Astrocyte (in vitro differentiated cells and primary cell): Measurements from ENCODE around the gene LIN7B. TPM values are rescaled to one million over a fixed set of nuclear protein-coding genes. Genes with fewer than 3 reads are reported as not detected.

Experiments used
- DNase-seq: peaks from one replicate; pipeline ENCODE4 v3.0.0-alpha.2; 2010; ENCODE audit warnings: low read depth
- FAIRE-seq: peaks from 2 replicates; lab custom pipeline; 2011; peaks lifted over from hg19 to GRCh38; lab: Jason Lieb, UNC
- H2AFZ ChIP-seq: 2 replicates; pipeline ENCODE4 v1.6.0; 2012; ENCODE audit warnings: low read depth, low read length, inconsistent platforms
- H3K27ac ChIP-seq: 2 replicates; pipeline ENCODE4 v1.5.1; 2011; ENCODE audit warnings: low read depth, low read length, inconsistent platforms
- H3K27me3 ChIP-seq: 2 replicates; pipeline ENCODE4 v1.6.0; 2011; ENCODE audit warnings: low read length, inconsistent platforms; ENCODE audit not compliant: insufficient read depth
- H3K36me3 ChIP-seq: 2 replicates; pipeline ENCODE4 v1.5.1; 2011; ENCODE audit warnings: low read length, inconsistent platforms; ENCODE audit not compliant: insufficient read depth
- H3K4me1 ChIP-seq: 2 replicates; pipeline ENCODE4 v1.5.1; 2011; ENCODE audit warnings: low read length, inconsistent platforms; ENCODE audit not compliant: insufficient read depth
- H3K4me2 ChIP-seq: 2 replicates; pipeline ENCODE4 v1.6.0; 2012; ENCODE audit warnings: low read length, inconsistent platforms
- H3K4me3 ChIP-seq: 2 replicates; pipeline ENCODE4 v1.5.1; 2011; ENCODE audit warnings: low read depth, mild to moderate bottlenecking, low read length, inconsistent platforms; ENCODE audit not compliant: insufficient read depth
- H3K79me2 ChIP-seq: 2 replicates; pipeline ENCODE4 v1.6.0; 2012; ENCODE audit warnings: mild to moderate bottlenecking, low read length, inconsistent platforms; ENCODE audit not compliant: insufficient read depth
- H3K9ac ChIP-seq: 2 replicates; pipeline ENCODE4 v1.6.0; 2012; ENCODE audit warnings: mild to moderate bottlenecking, low read length, inconsistent platforms
- H3K9me3 ChIP-seq: 2 replicates; pipeline ENCODE4 v1.5.1; 2012; ENCODE audit warnings: low read depth, mild to moderate bottlenecking, low read length, inconsistent platforms; ENCODE audit not compliant: insufficient read depth
- H4K20me1 ChIP-seq: 2 replicates; pipeline ENCODE4 v1.6.0; 2012; ENCODE audit warnings: low read length, inconsistent platforms; ENCODE audit not compliant: insufficient read depth
- H3K27ac Mint-ChIP-seq: one replicate; pipeline ENCODE4 v1.8.0; 2021; ENCODE audit warnings: mild to moderate bottlenecking, mixed read lengths; ENCODE audit not compliant: unreplicated experiment
- H3K27me3 Mint-ChIP-seq: one replicate; pipeline ENCODE4 v1.8.0; 2021; ENCODE audit warnings: low read depth, mixed read lengths; ENCODE audit not compliant: unreplicated experiment
- H3K36me3 Mint-ChIP-seq: one replicate; pipeline ENCODE4 v1.8.0; 2021; ENCODE audit warnings: low read depth, mixed read lengths; ENCODE audit not compliant: unreplicated experiment
- H3K4me1 Mint-ChIP-seq: one replicate; pipeline ENCODE4 v1.8.0; 2021; ENCODE audit warnings: low read depth, mixed read lengths; ENCODE audit not compliant: unreplicated experiment
- H3K4me3 Mint-ChIP-seq: one replicate; pipeline ENCODE4 v1.8.0; 2021; ENCODE audit warnings: mild to moderate bottlenecking, moderate library complexity, mixed read lengths; ENCODE audit not compliant: unreplicated experiment
- H3K9me3 Mint-ChIP-seq: one replicate; pipeline ENCODE4 v1.8.0; 2021; ENCODE audit warnings: mild to moderate bottlenecking, mixed read lengths; ENCODE audit not compliant: unreplicated experiment
- EZH2 ChIP-seq: IDR thresholded peaks from 2 replicates; pipeline ENCODE4 v1.6.1; 2012; ENCODE audit warnings: mild to moderate bottlenecking, low read length, inconsistent platforms; ENCODE audit not compliant: insufficient read depth
- total RNA-seq: library from RNA; stranded (reverse); gene quantifications from 2 replicates; pipeline ENCODE4 v1.2.1, GENCODE V29; 2021
- TF ChIP-seq, protein P1 (sequence below): IDR thresholded peaks from 2 replicates; pipeline ENCODE4 v1.5.1; 2011; ENCODE audit warnings: low read depth, mild to moderate bottlenecking, inconsistent platforms, low read length, moderate library complexity; ENCODE audit not compliant: insufficient read depth

The LIN7B gene
- total RNA-seq, 1 donor from 2014 or later: 8.9 TPM

DNA sequence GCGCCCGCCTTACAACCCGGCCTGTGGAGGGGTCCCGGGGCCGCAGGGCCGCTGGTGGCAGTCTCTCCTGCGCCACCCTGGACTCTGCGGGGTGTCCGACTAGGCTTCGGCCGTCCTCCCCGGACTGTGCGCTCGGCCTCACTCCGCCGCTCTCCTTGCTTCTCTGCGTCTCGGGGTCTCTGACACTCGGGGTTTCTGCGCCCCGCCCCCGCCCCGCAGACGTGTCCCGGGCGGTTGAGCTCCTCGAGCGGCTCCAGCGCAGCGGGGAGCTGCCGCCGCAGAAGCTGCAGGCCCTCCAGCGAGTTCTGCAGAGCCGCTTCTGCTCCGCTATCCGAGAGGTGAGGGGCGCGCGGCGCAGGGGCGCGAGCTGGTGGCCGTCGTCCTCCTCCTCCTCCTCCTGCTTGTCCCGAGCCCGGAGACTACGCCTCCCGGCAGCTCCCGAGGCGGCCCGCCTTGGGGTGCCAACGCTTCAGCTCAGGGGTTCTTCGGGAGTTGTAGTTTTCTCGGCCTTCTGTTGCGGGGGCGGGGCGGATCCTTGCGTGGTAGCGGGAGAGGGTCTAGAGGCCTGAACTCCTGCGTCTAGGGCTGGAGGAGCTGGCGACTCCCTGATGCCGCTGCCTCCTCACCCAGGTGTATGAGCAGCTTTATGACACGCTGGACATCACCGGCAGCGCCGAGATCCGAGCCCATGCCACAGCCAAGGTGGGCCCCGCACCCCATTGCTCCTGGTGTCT is 627 bp downstream of the LIN7B start:
- Histone ChIP-seq H3K79me2 (no peaks in the 10 kb centered on the region), H3K27me3 (no peaks in the 10 kb centered on the region), H3K27ac (no peak overlapping the region), H3K4me2 (peak overlapping the region; percentile 95), H3K4me1 (peaks cover 24% of the 10 kb centered on the region), H3K36me3 (peaks cover 2% of the 10 kb centered on the region), H3K9ac (peak overlapping the region; percentile 72), H4K20me1 (peaks cover 25% of the 10 kb centered on the region), H3K4me3 (peak overlapping the region; percentile 70), H2AFZ (peak overlapping the region; percentile 75), H3K9me3 (no peaks in the 10 kb centered on the region)
- Mint-ChIP-seq H3K4me3 (peak overlapping the region; percentile 87), H3K27me3 (no peaks in the 10 kb centered on the region), H3K27ac (no peak overlapping the region), H3K9me3 (peaks cover 2% of the 10 kb centered on the region), H3K4me1 (peaks cover 17% of the 10 kb centered on the region), H3K36me3 (peaks cover 12% of the 10 kb centered on the region)
- TF ChIP-seq, protein P1, sequence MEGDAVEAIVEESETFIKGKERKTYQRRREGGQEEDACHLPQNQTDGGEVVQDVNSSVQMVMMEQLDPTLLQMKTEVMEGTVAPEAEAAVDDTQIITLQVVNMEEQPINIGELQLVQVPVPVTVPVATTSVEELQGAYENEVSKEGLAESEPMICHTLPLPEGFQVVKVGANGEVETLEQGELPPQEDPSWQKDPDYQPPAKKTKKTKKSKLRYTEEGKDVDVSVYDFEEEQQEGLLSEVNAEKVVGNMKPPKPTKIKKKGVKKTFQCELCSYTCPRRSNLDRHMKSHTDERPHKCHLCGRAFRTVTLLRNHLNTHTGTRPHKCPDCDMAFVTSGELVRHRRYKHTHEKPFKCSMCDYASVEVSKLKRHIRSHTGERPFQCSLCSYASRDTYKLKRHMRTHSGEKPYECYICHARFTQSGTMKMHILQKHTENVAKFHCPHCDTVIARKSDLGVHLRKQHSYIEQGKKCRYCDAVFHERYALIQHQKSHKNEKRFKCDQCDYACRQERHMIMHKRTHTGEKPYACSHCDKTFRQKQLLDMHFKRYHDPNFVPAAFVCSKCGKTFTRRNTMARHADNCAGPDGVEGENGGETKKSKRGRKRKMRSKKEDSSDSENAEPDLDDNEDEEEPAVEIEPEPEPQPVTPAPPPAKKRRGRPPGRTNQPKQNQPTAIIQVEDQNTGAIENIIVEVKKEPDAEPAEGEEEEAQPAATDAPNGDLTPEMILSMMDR: no peak
- no peak for TF ChIP-seq EZH2
- DNase-seq (peak; percentile 18), FAIRE-seq (no peak)

DNA sequence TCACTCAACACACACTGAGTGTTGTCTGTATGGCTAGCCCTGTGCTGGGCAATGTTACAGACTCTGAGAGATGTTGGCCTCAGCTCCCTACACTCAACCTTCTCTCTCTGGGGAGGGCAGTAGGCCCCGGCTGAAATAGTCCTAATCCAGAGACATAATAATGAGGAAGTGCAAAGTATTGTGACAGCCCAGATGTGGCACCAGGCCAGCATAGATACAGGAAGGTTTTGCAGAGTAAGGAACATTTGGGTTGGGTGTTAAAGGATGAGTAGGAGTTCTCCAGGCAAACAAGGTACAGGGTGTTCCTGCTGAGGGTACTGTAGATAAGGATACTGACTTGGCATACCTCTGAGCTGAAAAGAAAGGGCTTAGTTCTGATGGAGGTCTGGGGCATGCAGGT is 2.4 kb downstream of the LIN7B start:
- Histone ChIP-seq H3K4me3 (no peak overlapping the region), H3K9me3 (no peaks in the 10 kb centered on the region), H4K20me1 (peaks cover 28% of the 10 kb centered on the region), H3K4me2 (no peak overlapping the region), H3K4me1 (peaks cover 18% of the 10 kb centered on the region), H3K9ac (no peak overlapping the region), H3K27ac (no peak overlapping the region), H3K79me2 (no peaks in the 10 kb centered on the region), H2AFZ (no peak overlapping the region), H3K27me3 (peaks cover 6% of the 10 kb centered on the region), H3K36me3 (no peaks in the 10 kb centered on the region)
- H3K27ac Mint-ChIP-seq: no peak overlapping the region
- TF ChIP-seq, protein P1: no peak
- no peak for TF ChIP-seq EZH2
- peaks cover 12% of the 10 kb centered on the region for H3K36me3 Mint-ChIP-seq
- FAIRE-seq (no peak), DNase-seq (no peak)
- H3K27me3 Mint-ChIP-seq: peaks cover 8% of the 10 kb centered on the region
- H3K4me3 Mint-ChIP-seq: peak overlapping the region; percentile 64
- peaks cover 10% of the 10 kb centered on the region for H3K4me1 Mint-ChIP-seq
- H3K9me3 Mint-ChIP-seq: peaks cover 2% of the 10 kb centered on the region
